Activated CD4-positive, alpha-beta T cell treated with anti-CD3 and anti-CD28 coated beads, Interleukin-2, amount 10 ng/mL, durations not matched to agents 7 days and 5 days (primary cell): Measurements from ENCODE around the gene RASSF7. TPM values are rescaled to one million over a fixed set of nuclear protein-coding genes. Genes with fewer than 3 reads are reported as not detected.
"Not testable (repeated sequence)": the region's sequence is repeated elsewhere in the genome, so short reads cannot be mapped to it uniquely, and the experiment has no call there.

Experiments
- CTCF ChIA-PET: fragments of 350-600 bp; sonication (Branson Sonifier 250); formaldehyde crosslinking; loops from one replicate; lab custom pipeline; 2021; ENCODE audit warnings: antibody characterized with exemption; lab: Charles Lee
- POLR2A ChIA-PET: fragments of 350-600 bp; sonication (Branson Sonifier 250); formaldehyde crosslinking; loops from one replicate; lab custom pipeline; 2021; ENCODE audit warnings: antibody characterized with exemption; lab: Charles Lee
- DNase-seq: peaks from one replicate; pipeline ENCODE4 v3.0.0-alpha.2; 2020
- H3K27ac Mint-ChIP-seq: one replicate; pipeline ENCODE4 v1.8.0; 2021; ENCODE audit warnings: mild to moderate bottlenecking, moderate library complexity, mixed read lengths
- H3K27me3 Mint-ChIP-seq: one replicate; pipeline ENCODE4 v1.8.0; 2021; ENCODE audit warnings: mixed read lengths
- H3K36me3 Mint-ChIP-seq: one replicate; pipeline ENCODE4 v1.8.0; 2021; ENCODE audit warnings: low read depth, mixed read lengths
- H3K4me1 Mint-ChIP-seq: one replicate; pipeline ENCODE4 v1.8.0; 2021; ENCODE audit warnings: mixed read lengths
- H3K4me3 Mint-ChIP-seq: one replicate; pipeline ENCODE4 v1.8.0; 2021; ENCODE audit warnings: mild to moderate bottlenecking, moderate library complexity, mixed read lengths
- H3K9me3 Mint-ChIP-seq: one replicate; pipeline ENCODE4 v1.8.0; 2021; ENCODE audit warnings: mixed read lengths
- total RNA-seq, 2 experiments: library from RNA; stranded (reverse); gene quantifications; one replicate each; pipeline ENCODE4 v1.2.3, GENCODE V29; 2021

Gene RASSF7
- 10 to 100 TPM; 30.7 to 38.1 TPM for total RNA-seq

DNA sequence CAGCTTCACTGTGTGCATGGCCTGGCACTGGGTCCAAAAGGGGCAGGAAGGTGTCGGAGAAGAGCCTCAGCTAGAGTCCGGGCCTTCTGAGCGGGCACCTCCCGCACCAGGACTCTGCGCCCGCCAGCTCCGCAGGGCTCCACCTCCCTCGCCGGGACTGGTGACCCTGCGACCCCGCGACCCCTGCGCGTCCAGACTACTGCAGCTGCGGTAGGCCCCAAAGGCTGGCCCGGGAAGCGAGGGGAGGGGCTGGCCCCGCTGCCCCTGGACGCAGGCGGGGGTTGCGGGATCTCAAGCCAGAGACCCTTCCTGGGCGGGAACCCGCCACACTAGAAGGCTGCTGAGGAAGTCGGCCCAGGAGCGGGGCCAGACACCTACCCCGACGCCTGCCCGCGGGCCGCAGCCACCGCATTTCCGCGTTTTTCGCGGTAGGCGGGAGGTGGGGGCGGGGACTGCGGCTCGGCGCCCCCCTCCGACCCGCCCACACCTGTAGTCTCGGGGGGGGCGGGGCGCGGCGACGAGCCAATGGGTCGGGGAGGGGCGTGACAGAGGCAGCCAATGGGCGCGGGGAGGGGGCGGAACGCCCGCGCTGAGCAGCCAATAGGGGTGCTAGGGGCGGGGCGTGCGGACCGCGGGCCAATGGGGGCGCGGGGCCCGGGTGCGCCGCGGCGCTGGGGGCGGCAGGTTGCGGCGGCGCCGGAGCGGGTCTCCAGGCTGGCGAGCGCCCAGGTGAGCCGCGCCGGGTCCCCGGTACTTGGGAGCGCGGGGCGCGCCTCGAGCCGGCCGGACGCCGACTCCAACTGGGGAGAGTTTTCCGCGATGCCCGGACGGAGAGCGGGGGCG is at the start of gene RASSF7, which contains the start of gene LMNTD2:
RASSF7 (plus strand) TSS at position 666 of the 843 bp plus-strand sequence. CDS start 799 bp downstream, outside the sequence.
LMNTD2 (minus strand) TSS at position 434 of the 843 bp plus-strand sequence; CDS start at position 412, 22 bp downstream.
- H3K27ac Mint-ChIP-seq = peak within 1 kb of the TSS; percentile 66
- peak within 1 kb of the TSS; percentile 91 for H3K4me3 Mint-ChIP-seq
- H3K36me3 Mint-ChIP-seq = peaks cover 6% of the 10 kb centered on the region
- ChIA-PET POLR2A (interaction anchor here (0.6 kb wide), 1 partner anchor 13 kb away, joined by 3 read pairs; no protein-coding TSS in a partner anchor), CTCF (interaction anchor here (0.9 to 1.9 kb wide), 2 partner anchors 41 to 163 kb away, joined by 4 to 5 read pairs; no protein-coding TSS in a partner anchor)
- no peaks in the 10 kb centered on the region for H3K9me3 Mint-ChIP-seq
- H3K4me1 Mint-ChIP-seq = peaks cover 18% of the 10 kb centered on the region
- peak; percentile 96 for DNase-seq
- H3K27me3 Mint-ChIP-seq = peaks cover 20% of the 10 kb centered on the region

- Mint-ChIP-seq H3K9me3 (peaks cover 11% of the 10 kb centered on the region), H3K27me3 (no peaks in the 10 kb centered on the region), H3K4me1 (peaks cover 5% of the 10 kb centered on the region), H3K27ac (peak overlapping the region; percentile 9), H3K4me3 (no peak overlapping the region), H3K36me3 (peaks cover 27% of the 10 kb centered on the region)
- no peak for DNase-seq
- ChIA-PET CTCF (interaction anchor here (1.4 to 1.5 kb wide), 2 partner anchors 23 to 65 kb away, joined by 3 read pairs; no protein-coding TSS in a partner anchor), POLR2A (no interaction called here)
Measured at GRCh38 chr11:512761-513595, 47.8 kb upstream of the RASSF7 start.

- DNase-seq = no peak
- no peak overlapping the region for H3K4me3 Mint-ChIP-seq
- POLR2A ChIA-PET = no interaction called here
- peaks cover 11% of the 10 kb centered on the region for H3K9me3 Mint-ChIP-seq
- H3K27me3 Mint-ChIP-seq = no peaks in the 10 kb centered on the region
- peaks cover 25% of the 10 kb centered on the region for H3K36me3 Mint-ChIP-seq
- H3K4me1 Mint-ChIP-seq = peaks cover 10% of the 10 kb centered on the region
- H3K27ac Mint-ChIP-seq = no peak overlapping the region
- CTCF ChIA-PET = interaction anchor here (1.5 kb wide), 1 partner anchor 66 kb away, joined by 3 read pairs; no protein-coding TSS in a partner anchor
Measured at GRCh38 chr11:514606-515005, 46.2 kb upstream of the RASSF7 start.

GRCh38 chr11:515131-515530 is 45.6 kb upstream of the RASSF7 start:
- no peak overlapping the region for H3K4me3 Mint-ChIP-seq

GRCh38 chr11:516400-516799 is 44.4 kb upstream of the RASSF7 start:
- Mint-ChIP-seq H3K27me3 (no peaks in the 10 kb centered on the region), H3K36me3 (peaks cover 18% of the 10 kb centered on the region), H3K9me3 (peaks cover 11% of the 10 kb centered on the region), H3K4me3 (no peak overlapping the region), H3K27ac (no peak overlapping the region), H3K4me1 (peaks cover 10% of the 10 kb centered on the region)
- ChIA-PET CTCF (interaction anchor here (0.5 kb wide), 1 partner anchor 154 kb away, joined by 4 read pairs; no protein-coding TSS in a partner anchor), POLR2A (no interaction called here)
- no peak for DNase-seq

More at GRCh38 chr11:515131-515530, 45.6 kb upstream of the RASSF7 start:
- no peak for DNase-seq
- Mint-ChIP-seq H3K4me1 (peaks cover 10% of the 10 kb centered on the region), H3K27ac (no peak overlapping the region), H3K36me3 (peaks cover 20% of the 10 kb centered on the region), H3K27me3 (no peaks in the 10 kb centered on the region), H3K9me3 (peaks cover 11% of the 10 kb centered on the region)
- ChIA-PET CTCF (interaction anchor here (0.7 kb wide), 1 partner anchor 103 kb away, joined by 3 read pairs; no protein-coding TSS in a partner anchor), POLR2A (no interaction called here)

- Mint-ChIP-seq H3K9me3 (peaks cover 11% of the 10 kb centered on the region), H3K36me3 (peaks cover 16% of the 10 kb centered on the region)
- CTCF ChIA-PET = interaction anchor here (0.5 to 2.6 kb wide), 2 partner anchors 10 to 153 kb away, joined by 4 to 64 read pairs; partner anchors contain the start of gene RNH1
- H3K4me3 Mint-ChIP-seq, H3K4me1 Mint-ChIP-seq, DNase-seq, H3K27ac Mint-ChIP-seq, H3K27me3 Mint-ChIP-seq, POLR2A ChIA-PET: not testable (repeated sequence)
Measured at GRCh38 chr11:516918-517685, 43.7 kb upstream of the RASSF7 start.

DNA sequence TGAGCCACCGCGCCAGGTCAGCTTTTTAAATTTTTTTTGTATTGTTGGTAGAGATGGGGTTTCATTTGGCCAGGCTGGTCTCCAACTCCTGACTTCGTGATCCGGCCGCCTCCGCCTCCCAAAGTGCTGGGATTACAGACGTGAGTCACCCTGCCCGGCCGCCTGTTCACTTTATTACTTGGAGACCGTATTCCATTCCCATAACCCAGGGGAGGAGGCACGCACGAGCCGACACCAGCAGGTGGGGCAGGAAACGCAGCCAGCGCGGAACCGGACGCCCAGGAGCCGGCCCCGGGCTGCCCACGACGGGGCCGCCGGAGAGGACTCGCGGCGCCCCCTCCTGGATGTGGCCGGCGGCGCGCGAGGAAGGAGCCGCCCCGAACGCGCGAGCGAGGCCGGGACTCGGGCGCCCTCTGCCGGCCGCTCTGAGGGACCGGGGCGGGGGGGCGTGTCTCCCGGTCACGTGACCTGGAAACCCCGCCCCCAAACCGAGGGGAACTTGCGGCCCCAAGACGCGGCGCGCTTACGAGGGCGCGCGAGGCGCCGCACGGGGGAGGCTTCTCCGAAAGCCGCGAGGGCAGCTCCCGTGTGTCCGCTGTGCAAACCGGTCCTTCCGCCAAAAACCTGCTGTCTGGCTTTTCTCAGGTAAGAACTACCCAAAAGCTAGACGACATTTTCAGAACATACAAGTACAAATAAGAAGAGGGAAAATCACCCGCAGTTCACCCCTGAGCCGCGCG is 42.1 kb upstream of the RASSF7 start:
- no peak overlapping the region for H3K27ac Mint-ChIP-seq
- peaks cover 10% of the 10 kb centered on the region for H3K4me1 Mint-ChIP-seq
- peak; percentile 86 for DNase-seq
- ChIA-PET CTCF (interaction anchor here (0.6 to 2.6 kb wide), 67 partner anchors 9 to 303 kb away, joined by 3 to 64 read pairs (median 4); partner anchors contain the start of genes HRAS, PHRF1, PIDD1 and RNH1), POLR2A (no interaction called here)
- peak overlapping the region; percentile 64 for H3K4me3 Mint-ChIP-seq
- H3K9me3 Mint-ChIP-seq = peaks cover 11% of the 10 kb centered on the region
- H3K27me3 Mint-ChIP-seq = no peaks in the 10 kb centered on the region
- peaks cover 16% of the 10 kb centered on the region for H3K36me3 Mint-ChIP-seq

GRCh38 chr11:520428-521176 is 40.2 kb upstream of the RASSF7 start:
- peaks cover 10% of the 10 kb centered on the region for H3K4me1 Mint-ChIP-seq
- H3K36me3 Mint-ChIP-seq = peaks cover 9% of the 10 kb centered on the region
- peak; percentile 22 for DNase-seq
- peaks cover 11% of the 10 kb centered on the region for H3K9me3 Mint-ChIP-seq
- POLR2A ChIA-PET = no interaction called here
- CTCF ChIA-PET = interaction anchor here (0.6 kb wide), 1 partner anchor 47 kb away, joined by 3 read pairs; no protein-coding TSS in a partner anchor
- no peak overlapping the region for H3K27ac Mint-ChIP-seq
- H3K27me3 Mint-ChIP-seq = no peaks in the 10 kb centered on the region
- H3K4me3 Mint-ChIP-seq = no peak overlapping the region

DNA sequence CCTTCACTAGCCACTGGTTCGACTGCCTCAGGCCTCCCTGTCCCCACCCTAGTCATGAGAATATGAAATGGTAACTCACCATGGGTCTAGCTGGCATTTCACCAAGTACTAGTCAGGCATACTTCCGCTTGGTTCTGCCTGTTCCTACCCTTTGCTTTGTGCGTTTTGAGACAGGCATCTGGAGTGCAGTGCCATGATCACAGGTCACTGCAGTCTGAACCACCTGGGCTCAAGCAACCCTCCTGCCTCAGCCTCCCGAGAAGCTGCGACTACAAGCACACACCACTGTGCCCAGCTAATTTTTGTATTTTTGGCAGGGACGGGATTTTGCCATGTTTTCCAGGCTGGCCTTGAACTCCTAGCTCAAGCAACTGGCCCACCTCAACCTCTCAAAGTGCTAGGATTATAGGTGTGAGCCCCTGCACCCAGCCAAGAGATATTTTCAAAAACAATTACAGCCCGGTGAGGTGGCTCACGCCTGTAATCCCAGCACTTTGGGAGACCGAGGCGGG is 39.5 kb upstream of the RASSF7 start:
- no peaks in the 10 kb centered on the region for H3K27me3 Mint-ChIP-seq
- H3K4me3 Mint-ChIP-seq = no peak overlapping the region
- H3K27ac Mint-ChIP-seq = no peak overlapping the region
- peaks cover 10% of the 10 kb centered on the region for H3K4me1 Mint-ChIP-seq
- peaks cover 7% of the 10 kb centered on the region for H3K9me3 Mint-ChIP-seq
- POLR2A ChIA-PET = no interaction called here
- DNase-seq = no peak
- CTCF ChIA-PET = no interaction called here
- H3K36me3 Mint-ChIP-seq = peaks cover 7% of the 10 kb centered on the region

DNA sequence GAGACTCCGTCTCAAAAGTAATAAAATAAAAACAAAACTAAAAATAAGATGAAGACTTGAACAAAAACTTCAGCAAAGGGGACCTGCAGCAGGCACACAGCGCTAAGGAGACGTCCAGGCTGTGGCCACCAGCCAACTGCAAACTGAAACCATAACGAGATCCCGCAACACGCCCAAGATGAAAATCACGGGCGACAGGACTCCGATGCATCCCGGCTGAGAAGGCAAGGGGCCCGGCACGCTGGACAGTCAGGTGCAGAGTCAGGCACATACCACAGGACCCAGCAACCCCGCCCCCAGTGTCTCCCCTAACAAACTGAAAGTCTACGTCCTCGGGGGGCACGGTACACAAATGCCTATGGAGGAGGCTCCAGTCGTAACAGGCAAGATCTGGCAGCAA is 34.6 kb upstream of the RASSF7 start:
- H3K27me3 Mint-ChIP-seq = no peaks in the 10 kb centered on the region

More for the DNA sequence above, 34.6 kb upstream of the RASSF7 start:
- no peaks in the 10 kb centered on the region for H3K9me3 Mint-ChIP-seq
- peaks cover 2% of the 10 kb centered on the region for H3K36me3 Mint-ChIP-seq
- H3K4me3 Mint-ChIP-seq = no peak overlapping the region
- CTCF ChIA-PET = interaction anchor here (1.2 kb wide), 1 partner anchor 28 kb away, joined by 3 read pairs; no protein-coding TSS in a partner anchor
- DNase-seq = no peak
- H3K4me1 Mint-ChIP-seq = no peaks in the 10 kb centered on the region
- POLR2A ChIA-PET = no interaction called here
- no peak overlapping the region for H3K27ac Mint-ChIP-seq
